ENCODE results near the gene SBF2. TPM values are rescaled to one million over a fixed set of nuclear protein-coding genes. Genes with fewer than 3 reads are reported as not detected.

SBF2 gene
- total and polyA plus RNA-seq, 2 of the 13 experiments (the other 11 are each of a cell fraction or from before 2014, with no cell fraction given), result 24.0 to 45.8 TPM

GRCh38 chr11:9765320-9766101, 528.5 kb downstream of the SBF2 start (continued):
- TF ChIP-seq CEBPZ (IDR thresholded peaks at IDR 0.05; ENCODE audit: low read length) (no peak), MTA3 (CRISPR knock-in tag; IDR thresholded peaks at IDR 0.05) (no peak), PREB (CRISPR knock-in tag; IDR thresholded peaks at IDR 0.05) (no peak), MAZ (IDR thresholded peaks at IDR 0.05; ENCODE audit: borderline replicate concordance, low read depth, low read length) (peak; percentile 52; the same call in 1 of the 2 replicates), MAZ (CRISPR knock-in tag; IDR thresholded peaks at IDR 0.05; ENCODE audit: low read depth) (peak; percentile 78; the same call in 1 of the 2 replicates), ZNF431 (CRISPR knock-in tag; IDR thresholded peaks at IDR 0.05; ENCODE audit: borderline replicate concordance, low read depth) (peak; percentile 64), ZNF367 (CRISPR knock-in tag; IDR thresholded peaks at IDR 0.05; ENCODE audit: borderline replicate concordance) (no peak), TRAFD1 (CRISPR knock-in tag; IDR thresholded peaks at IDR 0.05; ENCODE audit: borderline replicate concordance) (no peak), YEATS4 (CRISPR knock-in tag; IDR thresholded peaks at IDR 0.05; ENCODE audit: borderline replicate concordance) (peak; percentile 93), ZNF547 (CRISPR knock-in tag; IDR thresholded peaks at IDR 0.05) (peak; percentile 53), ZNF414 (CRISPR knock-in tag; IDR thresholded peaks at IDR 0.05) (peak; percentile 88; the same call in 1 of the 2 replicates), BCLAF1 (IDR thresholded peaks at IDR 0.05) (no peak), THAP9 (CRISPR knock-in tag; IDR thresholded peaks at IDR 0.05; ENCODE audit: borderline replicate concordance) (peak; percentile 63; the same call in 1 of the 2 replicates), PITX1 (CRISPR knock-in tag; IDR thresholded peaks at IDR 0.05) (peak; percentile 84)
